HG03575 (cell line): ENCODE results near the gene TRPV3.
"Not testable (repeated sequence)": the region's sequence is repeated elsewhere in the genome, so short reads cannot be mapped to it uniquely, and the experiment has no call there.

Experiments
- ATAC-seq: cut with Tn5 transposase; IDR thresholded peaks from one replicate; pipeline ENCODE4 v1.9.1; 2021; ENCODE audit not compliant: unreplicated experiment, insufficient number of reproducible peaks, low FRiP score; ENCODE audit errors: extremely low read depth

TRPV3 gene

DNA sequence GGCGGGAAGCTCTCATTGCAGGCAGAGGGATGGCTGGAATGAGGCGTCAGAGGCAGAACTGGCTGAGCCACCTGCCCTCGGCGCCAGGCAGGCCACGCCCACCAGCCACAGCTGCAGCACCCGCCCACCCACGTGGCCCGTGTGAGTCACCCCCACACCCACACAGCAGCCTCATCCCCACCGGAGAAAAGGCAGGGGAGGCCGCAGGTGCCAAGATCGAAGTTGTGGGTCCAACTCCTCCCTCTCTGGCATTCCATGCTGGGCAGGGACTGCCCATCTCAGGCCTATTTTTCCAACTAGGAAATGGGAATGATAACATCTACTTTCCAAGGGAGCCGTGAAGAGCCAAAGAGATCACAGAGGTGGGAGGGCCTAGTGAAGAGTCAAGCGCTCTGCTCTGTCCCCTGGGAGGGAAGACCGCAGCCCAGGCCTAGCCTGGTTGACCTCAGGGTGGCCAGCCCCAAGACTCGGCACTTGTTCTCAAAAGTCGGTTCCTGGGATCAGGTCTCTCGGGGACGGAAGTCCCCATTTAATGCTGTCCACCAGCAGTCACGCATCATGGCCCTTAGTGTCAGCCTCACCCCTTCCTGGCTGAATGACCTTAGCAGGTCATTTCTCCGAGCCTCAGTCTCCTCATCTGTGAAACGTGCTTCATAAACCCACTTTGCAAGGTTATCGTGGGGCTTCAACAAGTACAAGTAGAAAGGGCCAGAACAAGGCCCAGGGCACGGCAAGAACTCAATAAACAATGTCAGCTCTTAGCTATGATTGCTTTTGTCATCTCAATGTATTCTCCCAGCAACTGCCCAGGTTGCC is at the start of gene TRPV3:
Gene TRPV3 (minus strand): TSS at position 45 of the 816 bp plus-strand sequence. CDS start 2,962 bp downstream, outside the sequence.
- no peak for ATAC-seq

DNA sequence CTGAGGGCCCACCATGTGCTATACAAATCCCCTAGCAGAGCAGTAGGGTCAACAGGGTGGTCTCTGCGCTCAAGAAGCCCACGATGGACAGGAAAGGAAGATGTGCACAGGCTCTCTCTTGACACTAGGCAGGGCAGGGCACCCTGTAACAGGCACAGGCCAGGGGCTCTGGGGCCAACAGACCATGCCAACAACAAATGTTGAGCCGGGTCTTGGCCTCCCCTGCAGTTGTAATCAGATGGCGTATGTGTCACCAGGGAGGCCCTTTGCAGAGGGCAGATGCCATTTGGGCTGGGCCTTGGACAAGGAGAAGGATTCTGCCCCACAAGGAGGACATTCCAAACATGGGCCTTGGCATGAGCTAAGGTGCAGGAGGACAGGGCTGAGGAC is 46.3 kb upstream of the TRPV3 start:
- ATAC-seq, result no peak

GRCh38 chr17:3603119-3603869 is 45.7 kb upstream of the TRPV3 start:
- no peak for ATAC-seq

DNA sequence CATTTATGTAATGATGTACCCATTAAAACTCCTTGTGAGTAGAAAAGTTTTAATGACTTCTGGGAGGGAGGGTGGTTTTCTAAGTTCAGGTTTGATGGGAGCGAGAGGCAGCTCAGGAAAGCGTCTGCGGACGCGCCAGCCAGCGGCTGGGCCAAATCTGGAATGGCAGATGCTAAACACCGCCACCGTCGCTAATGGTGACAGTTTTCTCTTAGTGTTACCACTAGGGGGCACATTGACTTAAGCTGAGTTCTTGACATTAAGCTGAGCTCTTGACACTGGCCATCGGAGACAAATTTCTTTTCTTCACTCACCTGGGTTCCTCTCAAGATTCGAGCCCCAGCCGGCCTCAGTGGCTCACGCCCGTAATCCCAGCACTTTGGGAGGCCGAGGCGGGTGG is 44.9 kb upstream of the TRPV3 start:
- ATAC-seq, result no peak

GRCh38 chr17:3600529-3601205 is 43.1 kb upstream of the TRPV3 start:
- ATAC-seq, result no peak

DNA sequence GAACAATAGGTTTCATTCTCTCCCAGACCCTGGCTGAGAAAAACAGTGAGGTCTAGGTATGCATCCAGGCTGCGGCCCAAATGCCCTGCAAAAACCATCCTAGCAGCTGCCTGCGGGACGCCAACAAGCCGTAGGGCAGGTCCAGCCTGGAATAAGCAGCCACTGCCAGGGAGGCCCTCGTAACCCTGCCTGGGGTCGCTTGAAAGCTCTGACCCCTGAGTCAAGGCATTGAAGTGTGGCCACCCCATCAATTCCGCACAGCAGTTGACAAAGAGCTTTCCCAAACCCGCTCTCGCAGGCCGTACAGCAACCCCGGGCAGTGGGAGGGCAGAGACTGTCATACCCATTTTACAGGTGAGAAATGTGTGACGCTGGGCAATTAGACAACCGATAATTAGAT is 40.5 kb upstream of the TRPV3 start:
- ATAC-seq, result no peak

DNA sequence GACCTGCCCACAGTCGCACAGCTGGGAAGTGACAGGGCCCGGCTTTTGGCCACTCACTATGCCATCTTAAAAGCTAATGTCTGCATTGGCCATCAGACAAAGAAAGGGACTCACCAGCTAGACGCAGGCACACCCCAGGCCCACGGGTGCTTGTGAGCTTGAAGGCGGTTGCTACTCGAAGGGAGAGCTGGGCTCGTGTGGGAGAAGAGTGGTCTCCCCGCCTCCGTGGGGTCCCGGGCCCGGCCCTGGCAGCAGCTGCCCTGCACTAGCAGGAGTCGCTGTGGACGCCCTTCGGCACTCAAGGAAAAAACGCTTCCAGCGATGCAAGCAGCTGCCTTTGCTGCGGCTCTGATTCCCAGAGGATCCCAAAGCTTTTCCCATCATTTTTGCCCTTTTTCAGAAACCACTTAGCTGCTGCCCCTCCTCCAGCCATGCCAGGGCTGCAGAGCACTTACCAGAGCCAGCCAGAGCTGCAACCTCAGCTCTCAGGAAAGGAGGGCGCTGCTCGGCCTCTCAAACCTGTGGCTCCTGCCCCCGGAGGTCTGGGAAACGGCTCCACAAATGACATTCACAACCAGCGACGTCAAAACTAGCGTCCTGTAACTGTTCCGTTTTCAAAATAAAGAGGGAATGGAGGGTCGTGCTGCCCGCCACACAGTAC is 39.3 kb upstream of the TRPV3 start:
- no peak for ATAC-seq

DNA sequence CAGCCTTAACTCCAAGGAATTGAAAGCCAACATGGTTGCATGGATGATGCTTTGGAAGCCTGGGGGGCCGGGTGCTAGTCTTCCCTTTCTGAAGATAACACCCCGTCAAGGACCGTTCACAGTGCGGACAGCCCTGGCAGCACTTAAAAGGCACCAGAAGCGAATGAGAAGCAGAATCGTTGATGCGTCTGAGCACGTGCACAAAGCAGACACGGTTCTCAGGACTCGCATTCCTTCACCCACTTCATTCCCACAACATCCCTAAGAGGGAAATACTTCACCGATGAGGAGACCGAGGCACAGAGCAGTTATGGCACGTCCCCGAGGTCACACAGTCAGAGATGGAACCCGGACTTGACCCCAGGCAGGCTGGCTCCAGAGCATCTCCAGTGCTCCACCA is 37.4 kb upstream of the TRPV3 start:
- ATAC-seq, result no peak

DNA sequence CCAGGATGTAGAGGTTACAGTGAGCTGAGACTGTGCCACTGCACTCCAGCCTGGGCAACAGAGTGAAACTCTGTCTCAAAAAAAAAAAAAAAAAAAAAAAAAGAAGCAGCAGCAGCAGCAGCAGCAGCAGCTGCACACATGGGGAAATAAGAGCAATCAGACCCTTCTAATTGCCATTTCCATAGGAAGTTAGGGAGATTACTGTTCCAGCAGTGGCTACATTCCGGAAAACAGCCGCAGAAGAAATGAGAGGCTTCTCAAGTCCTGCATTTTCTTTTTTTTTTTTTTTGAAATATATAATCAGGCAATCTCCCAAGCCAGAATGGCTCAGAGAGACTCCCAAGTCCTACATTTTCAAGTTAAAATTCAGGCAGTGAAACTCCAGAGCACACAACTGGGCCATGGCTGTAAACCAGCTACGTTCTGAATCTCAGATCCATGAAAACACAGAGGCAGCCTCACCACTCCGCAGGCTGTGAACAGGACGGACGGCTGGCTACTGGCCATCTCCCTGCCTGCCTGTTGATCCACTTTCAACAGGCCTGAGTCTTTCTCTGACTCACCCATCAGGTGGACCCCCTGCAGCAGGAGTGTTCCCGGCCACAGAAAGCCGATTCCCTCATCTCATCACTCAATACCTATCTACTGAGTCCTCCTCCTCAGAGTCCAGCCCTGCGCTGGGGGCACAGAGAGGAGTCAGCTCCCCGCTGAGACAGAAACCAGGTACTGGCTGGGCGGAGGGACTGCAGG is 36.6 kb upstream of the TRPV3 start:
- no peak for ATAC-seq

DNA sequence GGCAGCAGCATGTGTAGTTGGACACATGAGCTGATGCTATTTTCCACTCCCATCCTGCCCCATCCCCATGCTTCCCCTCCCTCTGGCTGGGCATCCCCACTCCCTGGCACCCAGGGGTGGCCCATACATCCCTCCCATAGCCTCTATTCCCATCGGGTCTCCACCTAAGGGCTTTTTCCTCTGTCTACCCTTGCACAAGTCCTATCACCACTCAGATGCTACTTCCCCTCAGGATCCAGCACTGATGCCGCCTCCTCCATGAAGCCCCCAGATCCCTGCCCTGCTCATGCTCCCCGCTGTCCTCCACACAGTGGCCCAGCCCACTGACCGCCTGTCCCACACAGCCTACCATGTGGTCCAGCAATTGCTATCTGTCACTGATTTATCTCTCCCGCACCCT is 35.8 kb upstream of the TRPV3 start:
- ATAC-seq, result no peak

GRCh38 chr17:3592216-3592860 is 34.7 kb upstream of the TRPV3 start:
- no peak for ATAC-seq

DNA sequence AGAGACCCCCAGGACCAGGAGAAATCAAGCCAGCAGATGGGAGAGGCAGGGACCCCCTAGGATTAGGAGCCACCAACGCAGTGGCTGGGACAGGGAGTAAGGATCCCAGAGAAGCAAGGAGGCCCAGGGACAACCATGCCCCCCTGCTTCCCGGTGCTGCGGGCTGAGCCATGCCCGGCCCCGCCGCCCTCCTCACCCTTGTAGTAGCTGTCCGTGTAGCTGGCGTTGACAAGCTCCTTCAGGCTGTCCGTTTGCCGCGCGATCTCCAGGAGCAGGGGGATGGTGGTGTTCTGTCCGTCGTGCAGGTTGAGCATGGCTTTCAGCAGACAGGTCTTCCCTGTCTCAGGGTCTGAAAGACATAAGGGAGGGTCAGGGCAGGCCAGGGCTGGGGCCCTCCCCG is 33.2 kb upstream of the TRPV3 start:
- ATAC-seq, result no peak

DNA sequence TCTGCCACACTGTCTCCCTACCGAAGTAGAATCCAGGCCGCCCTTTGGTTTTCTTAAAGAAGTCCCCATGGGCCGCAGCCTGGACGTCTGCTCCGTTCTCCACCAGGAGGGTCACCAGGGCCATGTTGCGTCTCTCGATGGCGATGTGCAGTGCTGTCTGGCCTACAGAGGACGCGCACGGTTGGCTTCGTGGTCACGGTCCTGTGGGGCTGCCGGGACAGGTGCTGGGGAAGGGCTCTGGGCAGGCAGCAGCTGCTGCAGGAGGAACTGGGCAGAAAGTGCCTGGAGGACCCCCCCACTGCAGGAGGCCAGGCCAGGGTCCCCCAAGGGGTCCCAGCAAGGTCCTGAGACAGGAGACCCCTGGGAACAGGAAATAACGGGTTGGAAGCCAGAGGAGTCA is 32.6 kb upstream of the TRPV3 start:
- ATAC-seq, result no peak

DNA sequence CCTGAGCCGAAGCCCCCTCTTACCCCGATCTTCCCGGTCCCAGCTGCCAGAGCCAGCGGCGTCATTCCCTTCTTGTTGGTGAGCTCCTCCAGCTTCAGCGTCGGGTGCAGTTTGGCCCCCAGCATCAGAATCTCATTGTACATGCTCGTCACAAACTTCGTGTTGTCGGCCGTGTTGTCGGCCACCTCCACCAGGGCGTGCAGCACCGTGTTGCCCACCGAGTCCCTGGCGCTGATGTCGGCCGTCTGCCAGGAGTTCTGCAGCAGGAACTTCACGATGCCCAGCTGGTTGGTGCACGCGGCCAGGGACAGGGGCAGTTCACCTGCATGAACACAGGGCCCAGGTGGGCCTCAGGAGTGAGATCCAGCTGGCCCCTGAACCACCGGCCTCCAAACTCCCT is 32.2 kb upstream of the TRPV3 start:
- ATAC-seq, result no peak

- ATAC-seq, result no peak
These were observed 28.2 kb upstream of the TRPV3 start for GRCh38 chr17:3585826-3586225.

DNA sequence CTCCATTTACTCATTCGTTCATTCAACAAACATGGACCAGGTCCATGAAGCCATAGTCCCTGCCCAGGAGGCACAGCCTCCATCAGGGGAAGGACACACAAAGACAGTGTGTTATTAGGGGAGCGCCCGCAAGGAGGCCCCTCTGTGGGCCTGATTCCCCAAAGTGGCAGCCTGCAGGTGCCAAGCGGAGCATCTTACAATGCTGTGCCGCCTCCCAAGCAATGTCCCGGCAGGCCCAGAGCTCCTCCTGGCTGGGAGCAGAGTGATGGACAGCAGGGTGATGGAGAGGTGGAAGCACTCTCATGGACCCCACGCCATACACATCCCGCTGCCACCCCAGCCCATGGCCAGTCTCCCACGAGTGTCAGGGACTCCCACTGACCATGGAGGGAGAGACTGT is 25.8 kb upstream of the TRPV3 start:
- no peak for ATAC-seq

DNA sequence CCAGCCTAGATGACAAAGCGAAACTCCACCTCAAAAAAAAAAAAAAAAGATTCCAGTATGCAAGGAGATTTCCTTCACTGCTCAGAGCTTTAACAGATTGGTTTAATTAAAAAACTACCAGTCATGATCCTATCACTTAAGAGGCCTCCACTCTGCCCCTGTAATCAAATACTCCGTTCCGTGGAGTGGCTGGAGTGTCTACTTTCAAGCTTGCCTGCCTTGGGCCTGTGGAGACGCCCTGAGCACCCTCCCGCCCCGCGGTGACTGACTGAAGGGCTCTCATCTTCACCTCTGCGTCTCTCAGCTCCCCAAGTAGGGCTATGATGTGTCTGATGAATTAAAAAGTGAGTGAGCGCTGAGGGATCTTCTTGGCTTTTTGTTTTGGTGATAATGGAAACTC is 25.3 kb upstream of the TRPV3 start:
- no peak for ATAC-seq

- ATAC-seq, result not testable (repeated sequence)
These were observed 21.1 kb upstream of the TRPV3 start for GRCh38 chr17:3578667-3579066.
